HepG2 (cell line): Measurements from ENCODE around the gene MICAL3. TPM values are rescaled to one million over a fixed set of nuclear protein-coding genes. Genes with fewer than 3 reads are reported as not detected.

Experiments
- ADNP ChIP-seq: sonication (generic); formaldehyde crosslinking; IDR thresholded peaks from 2 replicates; pipeline ENCODE4 v1.4.0; 2020; ENCODE audit warnings: missing genetic modification reagents
- DMAP1 ChIP-seq: IDR thresholded peaks from 2 replicates; pipeline ENCODE4 v1.6.1; 2016
- DPF2 ChIP-seq: sonication (generic); formaldehyde crosslinking; IDR thresholded peaks from 2 replicates; pipeline ENCODE4 v1.4.0; 2020; ENCODE audit warnings: mild to moderate bottlenecking, low read depth, missing genetic modification reagents, borderline replicate concordance
- ETS1 ChIP-seq: sonication (generic); formaldehyde crosslinking; IDR thresholded peaks from 2 replicates; pipeline ENCODE4 v1.4.0; 2020; ENCODE audit warnings: missing genetic modification reagents
- GATAD2A ChIP-seq: IDR thresholded peaks from 2 replicates; pipeline ENCODE4 v1.6.1; 2016
- GTF3A ChIP-seq: sonication (generic); formaldehyde crosslinking; conservative IDR thresholded peaks from 2 replicates; pipeline ENCODE4 v1.4.0; 2020; ENCODE audit warnings: mild to moderate bottlenecking, missing genetic modification reagents
- HDAC6 ChIP-seq: fragments of 200-600 bp; sonication (generic); IDR thresholded peaks from 2 replicates; pipeline ENCODE4 v1.7.0; 2017; ENCODE audit warnings: mild to moderate bottlenecking, antibody characterized with exemption, low read length, low read depth
- HNRNPL ChIP-seq: fragments of 200-400 bp; formaldehyde crosslinking; IDR thresholded peaks from 2 replicates; pipeline ENCODE4 v1.6.1; 2017; ENCODE audit warnings: mild to moderate bottlenecking, low read depth, low read length
- PHF8 ChIP-seq: sonication (generic); formaldehyde crosslinking; IDR thresholded peaks from 2 replicates; pipeline ENCODE4 v1.5.0; 2020; ENCODE audit warnings: missing genetic modification reagents
- SATB2 ChIP-seq: sonication (generic); formaldehyde crosslinking; IDR thresholded peaks from 2 replicates; pipeline ENCODE4 v1.5.0; 2020; ENCODE audit warnings: missing genetic modification reagents
- SP140L ChIP-seq: sonication (generic); formaldehyde crosslinking; IDR thresholded peaks from 2 replicates; pipeline ENCODE4 v1.4.0; 2020; ENCODE audit warnings: missing genetic modification reagents, borderline replicate concordance
- SRF ChIP-seq: IDR thresholded peaks from 2 replicates; pipeline ENCODE4 v1.6.1; 2011; ENCODE audit warnings: mild to moderate bottlenecking, low read depth, low read length, moderate library complexity
- TBX3 ChIP-seq: fragments of 450-650 bp; IDR thresholded peaks from 2 replicates; pipeline ENCODE4 v1.6.1; 2017; ENCODE audit warnings: antibody characterized with exemption, mild to moderate bottlenecking, inconsistent platforms, borderline replicate concordance
- THYN1 ChIP-seq: sonication (generic); formaldehyde crosslinking; IDR thresholded peaks from 2 replicates; pipeline ENCODE4 v1.8.1; 2023; ENCODE audit warnings: low read depth, mild to moderate bottlenecking, moderate library complexity, missing genetic modification reagents, borderline replicate concordance
- TOPORS ChIP-seq: sonication (generic); formaldehyde crosslinking; IDR thresholded peaks from 2 replicates; pipeline ENCODE4 v1.8.0; 2023; ENCODE audit warnings: mild to moderate bottlenecking, missing genetic modification reagents
- U2AF2 ChIP-seq: fragments of 200-400 bp; formaldehyde crosslinking; IDR thresholded peaks from 2 replicates; pipeline ENCODE4 v1.6.1; 2017; ENCODE audit warnings: low read depth, mild to moderate bottlenecking, low read length
- ZNF205 ChIP-seq: IDR thresholded peaks from 2 replicates; pipeline ENCODE4 v1.6.1; 2018; ENCODE audit warnings: missing biosample characterization, missing genetic modification reagents
- ZNF317 ChIP-seq: sonication (generic); formaldehyde crosslinking; IDR thresholded peaks from 2 replicates; pipeline ENCODE4 v1.5.0; 2020; ENCODE audit warnings: mild to moderate bottlenecking, missing genetic modification reagents
- ZNF350 ChIP-seq: sonication (generic); formaldehyde crosslinking; IDR thresholded peaks from 2 replicates; pipeline ENCODE4 v1.4.0; 2020; ENCODE audit warnings: mild to moderate bottlenecking, low read depth, missing genetic modification reagents, borderline replicate concordance
- ZNF546 ChIP-seq: sonication (generic); formaldehyde crosslinking; conservative IDR thresholded peaks from 2 replicates; pipeline ENCODE4 v1.8.1; 2023; ENCODE audit warnings: mild to moderate bottlenecking, missing genetic modification reagents
- ZNF644 ChIP-seq: IDR thresholded peaks from 2 replicates; pipeline ENCODE4 v1.6.1; 2016; ENCODE audit warnings: low read depth
- ZNF777 ChIP-seq: sonication (generic); formaldehyde crosslinking; IDR thresholded peaks from 2 replicates; pipeline ENCODE4 v1.4.0; 2020; ENCODE audit warnings: missing genetic modification reagents
- ZNF839 ChIP-seq: sonication (generic); formaldehyde crosslinking; IDR thresholded peaks from 2 replicates; pipeline ENCODE4 v1.4.0; 2020; ENCODE audit warnings: missing genetic modification reagents, mild to moderate bottlenecking, borderline replicate concordance
- ZNF883 ChIP-seq: sonication (generic); formaldehyde crosslinking; IDR thresholded peaks from 2 replicates; pipeline ENCODE4 v1.5.1; 2020; ENCODE audit warnings: mild to moderate bottlenecking, missing genetic modification reagents; ENCODE audit errors: not compliant biosample characterization
- ZSCAN21 ChIP-seq: sonication (generic); formaldehyde crosslinking; IDR thresholded peaks from 2 replicates; pipeline ENCODE4 v1.8.0; 2022; ENCODE audit warnings: mild to moderate bottlenecking, missing genetic modification reagents, moderate library complexity, borderline replicate concordance
- polyA plus RNA-seq, 8 experiments: library from polyadenylated mRNA; depleted of rRNA in 3 of 8; stranded (reverse) in 7 of 8; unstranded in 1 of 8; fragments of >200 nt; fragmentation: Illumina TruSeq in 4 of 8; extraction: Trizol in 4 of 8; gene quantifications; 2 replicates each; pipeline versions ENCODE4 v1.2.1 to v1.2.3, GENCODE V29; 2011 to 2016; ENCODE audit warnings: low read depth in 4 of 8, missing spikeins in 1 of 8, mixed read lengths in 1 of 8; ENCODE audit not compliant: insufficient read depth in 1 of 8
- total RNA-seq, 5 experiments: library from RNA; depleted of rRNA; stranded (reverse); fragments of >200 nt; fragmentation: Illumina TruSeq; extraction: Trizol; gene quantifications; 2 replicates each; pipeline ENCODE4 v1.2.3, GENCODE V29; 2016; ENCODE audit warnings: low read depth in 1 of 5
- TF ChIP-seq, protein P1 (sequence below): sonication (generic); formaldehyde crosslinking; IDR thresholded peaks from 2 replicates; pipeline ENCODE4 v1.5.1; 2020; ENCODE audit warnings: missing genetic modification reagents, mild to moderate bottlenecking, borderline replicate concordance
- TF ChIP-seq, protein P2 (sequence below): sonication (generic); formaldehyde crosslinking; IDR thresholded peaks from 2 replicates; pipeline ENCODE4 v1.5.0; 2020; ENCODE audit warnings: missing genetic modification reagents
- TF ChIP-seq, protein P3 (sequence below): IDR thresholded peaks from 2 replicates; pipeline ENCODE4 v1.6.1; 2016

MICAL3 gene
- total and polyA plus RNA-seq, 2 of the 13 experiments (the other 11 are each of a cell fraction or from before 2014, with no cell fraction given) = 5.3 to 12.5 TPM

- no peak for TF ChIP-seq ETS1
- 0 out of 2 replicates have a peak, but pooled peaks have one; percentile 25 for TF ChIP-seq ZNF777 (CRISPR knock-in tag)
- no peak for TF ChIP-seq SP140L
- peak; percentile 70; the same call in 1 of the 2 replicates for TF ChIP-seq DMAP1 (CRISPR knock-in tag)
- TF ChIP-seq ZNF883 (CRISPR knock-in tag) = peak; percentile 36
- TF ChIP-seq, protein P1, sequence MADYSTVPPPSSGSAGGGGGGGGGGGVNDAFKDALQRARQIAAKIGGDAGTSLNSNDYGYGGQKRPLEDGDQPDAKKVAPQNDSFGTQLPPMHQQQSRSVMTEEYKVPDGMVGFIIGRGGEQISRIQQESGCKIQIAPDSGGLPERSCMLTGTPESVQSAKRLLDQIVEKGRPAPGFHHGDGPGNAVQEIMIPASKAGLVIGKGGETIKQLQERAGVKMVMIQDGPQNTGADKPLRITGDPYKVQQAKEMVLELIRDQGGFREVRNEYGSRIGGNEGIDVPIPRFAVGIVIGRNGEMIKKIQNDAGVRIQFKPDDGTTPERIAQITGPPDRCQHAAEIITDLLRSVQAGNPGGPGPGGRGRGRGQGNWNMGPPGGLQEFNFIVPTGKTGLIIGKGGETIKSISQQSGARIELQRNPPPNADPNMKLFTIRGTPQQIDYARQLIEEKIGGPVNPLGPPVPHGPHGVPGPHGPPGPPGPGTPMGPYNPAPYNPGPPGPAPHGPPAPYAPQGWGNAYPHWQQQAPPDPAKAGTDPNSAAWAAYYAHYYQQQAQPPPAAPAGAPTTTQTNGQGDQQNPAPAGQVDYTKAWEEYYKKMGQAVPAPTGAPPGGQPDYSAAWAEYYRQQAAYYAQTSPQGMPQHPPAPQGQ (CRISPR knock-in tag) = no peak
- no peak for TF ChIP-seq DPF2
- no peak for TF ChIP-seq TOPORS (CRISPR knock-in tag)
- TF ChIP-seq ZNF317 (CRISPR knock-in tag) = no peak
- TF ChIP-seq TBX3 = no peak; the same call in 1 of the 2 replicates
- TF ChIP-seq ZNF205 = peak; percentile 53; the same call in 1 of the 2 replicates
- TF ChIP-seq GTF3A (CRISPR knock-in tag) = 0 out of 2 replicates have a peak, but pooled peaks have one; percentile 29
- no peak for TF ChIP-seq HNRNPL
- no peak for TF ChIP-seq THYN1 (CRISPR knock-in tag)
- peak; percentile 73 for TF ChIP-seq GATAD2A (CRISPR knock-in tag)
- TF ChIP-seq ZNF546 (CRISPR knock-in tag) = no peak
- TF ChIP-seq, protein P2, sequence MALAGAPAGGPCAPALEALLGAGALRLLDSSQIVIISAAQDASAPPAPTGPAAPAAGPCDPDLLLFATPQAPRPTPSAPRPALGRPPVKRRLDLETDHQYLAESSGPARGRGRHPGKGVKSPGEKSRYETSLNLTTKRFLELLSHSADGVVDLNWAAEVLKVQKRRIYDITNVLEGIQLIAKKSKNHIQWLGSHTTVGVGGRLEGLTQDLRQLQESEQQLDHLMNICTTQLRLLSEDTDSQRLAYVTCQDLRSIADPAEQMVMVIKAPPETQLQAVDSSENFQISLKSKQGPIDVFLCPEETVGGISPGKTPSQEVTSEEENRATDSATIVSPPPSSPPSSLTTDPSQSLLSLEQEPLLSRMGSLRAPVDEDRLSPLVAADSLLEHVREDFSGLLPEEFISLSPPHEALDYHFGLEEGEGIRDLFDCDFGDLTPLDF (CRISPR knock-in tag) = no peak
- TF ChIP-seq, protein P3, sequence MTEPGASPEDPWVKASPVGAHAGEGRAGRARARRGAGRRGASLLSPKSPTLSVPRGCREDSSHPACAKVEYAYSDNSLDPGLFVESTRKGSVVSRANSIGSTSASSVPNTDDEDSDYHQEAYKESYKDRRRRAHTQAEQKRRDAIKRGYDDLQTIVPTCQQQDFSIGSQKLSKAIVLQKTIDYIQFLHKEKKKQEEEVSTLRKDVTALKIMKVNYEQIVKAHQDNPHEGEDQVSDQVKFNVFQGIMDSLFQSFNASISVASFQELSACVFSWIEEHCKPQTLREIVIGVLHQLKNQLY = peak; percentile 37; the same call in 1 of the 2 replicates
- peak; percentile 79 for TF ChIP-seq ZNF644 (CRISPR knock-in tag)
- no peak for TF ChIP-seq U2AF2
- TF ChIP-seq ADNP = no peak
- no peak for TF ChIP-seq ZSCAN21
- TF ChIP-seq ZNF350 = peak; percentile 52; the same call in 1 of the 2 replicates
- TF ChIP-seq ZNF839 = peak; percentile 66; the same call in 1 of the 2 replicates
- TF ChIP-seq HDAC6 = no peak
- TF ChIP-seq SRF = no peak
- TF ChIP-seq SATB2 (CRISPR knock-in tag) = no peak
- no peak for TF ChIP-seq PHF8 (CRISPR knock-in tag)
Measured at GRCh38 chr22:17786435-17787161, 237.8 kb downstream of the MICAL3 start (continued).
